GM12878 (cell line): Measurements from ENCODE around the gene IL22. TPM values are rescaled to one million over a fixed set of nuclear protein-coding genes. Genes with fewer than 3 reads are reported as not detected.

Experiments
- ATAC-seq: fragments of 200-7000 bp; cut with Tn5 transposase; 3 replicates; pipeline ENCODE4 v1.9.1; 2020; ENCODE audit warnings: mild to moderate bottlenecking, moderate library complexity
- BruUV-seq: library from RNA; stranded (reverse); fragments of 400-500 nt; replicated peaks from 2 replicates; lab custom pipeline; 2021; lab: Mats Ljungman, UMichigan
- CTCF ChIA-PET: fragments of 300-600 bp; sonication (Branson Sonifier 250); formaldehyde crosslinking; extraction: SDS; loops from one replicate; lab custom pipeline; 2021; ENCODE audit warnings: inconsistent platforms; lab: Yijun Ruan, JAX
- POLR2A ChIA-PET: fragments of 350-600 bp; formaldehyde crosslinking; extraction: SDS; loops from one replicate; lab custom pipeline; 2021; ENCODE audit warnings: inconsistent platforms; lab: Charles Lee
- RAD21 ChIA-PET: fragments of 300-600 bp; sonication (Branson Sonifier 250); formaldehyde crosslinking; loops from one replicate; lab custom pipeline; 2023; ENCODE audit warnings: antibody characterized with exemption; ENCODE audit not compliant: unreplicated experiment; lab: Charles Lee
- SMC1A ChIA-PET: fragments of 300-600 bp; sonication (Branson Sonifier 250); formaldehyde crosslinking; loops from one replicate; lab custom pipeline; 2023; ENCODE audit not compliant: unreplicated experiment, uncharacterized antibody; lab: Charles Lee
- DNase-seq: peaks from one replicate; pipeline ENCODE4 v3.0.0-alpha.2; 2011; ENCODE audit warnings: low read depth, low spot score
- FAIRE-seq: peaks from 3 replicates; lab custom pipeline; 2011; peaks lifted over from hg19 to GRCh38; lab: Jason Lieb, UNC
- H2AFZ ChIP-seq: 2 replicates; pipeline ENCODE4 v1.6.0; 2011; ENCODE audit warnings: low read depth, low read length, control low read depth; ENCODE audit not compliant: control insufficient read depth
- H3K27ac ChIP-seq: 2 replicates; pipeline ENCODE4 v1.5.1; 2011; ENCODE audit warnings: control low read depth; ENCODE audit not compliant: control insufficient read depth, insufficient read depth
- H3K27me3 ChIP-seq, 2 experiments: replicated peaks in 1 of 2; 2 replicates each; pipeline versions ENCODE4 v1.6.0 to v1.6.1; 2011; ENCODE audit warnings: low read length in 1 of 2; ENCODE audit not compliant: control insufficient read depth in 2 of 2, insufficient read depth in 2 of 2
- H3K36me3 ChIP-seq, 2 experiments: 2 replicates each; pipeline ENCODE4 v1.5.1; 2011; ENCODE audit warnings: low read length in 1 of 2; ENCODE audit not compliant: control insufficient read depth in 2 of 2, insufficient read depth in 2 of 2
- H3K4me1 ChIP-seq: 2 replicates; pipeline ENCODE4 v1.6.1; 2011; ENCODE audit warnings: mild to moderate bottlenecking, low read length, moderate library complexity, mixed read lengths; ENCODE audit not compliant: control insufficient read depth, insufficient read depth
- H3K4me2 ChIP-seq: 2 replicates; pipeline ENCODE4 v1.6.0; 2011; ENCODE audit warnings: control low read depth; ENCODE audit not compliant: control insufficient read depth, insufficient read depth
- H3K4me3 ChIP-seq: fragments of 200-600 bp; sonication (generic); 2 replicates; pipeline ENCODE4 v1.5.1; 2016
- H3K79me2 ChIP-seq: 2 replicates; pipeline ENCODE4 v1.6.0; 2011; ENCODE audit warnings: low read length; ENCODE audit not compliant: control insufficient read depth, insufficient read depth
- H3K9ac ChIP-seq: 2 replicates; pipeline ENCODE4 v1.8.0; 2011; ENCODE audit warnings: low read length, control low read depth, mixed read lengths; ENCODE audit not compliant: control insufficient read depth, insufficient read depth
- H3K9me3 ChIP-seq: replicated peaks from 3 replicates; pipeline ENCODE4 v1.5.1; 2011; ENCODE audit warnings: mild to moderate bottlenecking, low read length; ENCODE audit not compliant: control insufficient read depth, insufficient read depth
- H4K20me1 ChIP-seq: 2 replicates; pipeline ENCODE4 v1.6.0; 2011; ENCODE audit not compliant: control insufficient read depth, insufficient read depth
- CREB1 ChIP-seq: IDR thresholded peaks from 2 replicates; pipeline ENCODE4 v1.6.1; 2012; ENCODE audit warnings: low read depth, mild to moderate bottlenecking, inconsistent platforms
- EZH2 ChIP-seq: IDR thresholded peaks from 2 replicates; pipeline ENCODE4 v1.6.1; 2012; ENCODE audit warnings: low read depth, mild to moderate bottlenecking, control low read depth, inconsistent platforms, low read length, borderline replicate concordance; ENCODE audit not compliant: control insufficient read depth
- IKZF2 ChIP-seq, 2 experiments: fragments of 450-650 bp; IDR thresholded peaks; 2 replicates each; pipeline ENCODE4 v1.6.1; 2017; ENCODE audit warnings: mild to moderate bottlenecking in 2 of 2, moderate library complexity in 2 of 2
- KAT2A ChIP-seq: conservative IDR thresholded peaks from 2 replicates; pipeline ENCODE4 v1.6.1; 2011; ENCODE audit warnings: low read depth, low read length; ENCODE audit not compliant: control insufficient read depth
- MEF2A ChIP-seq: IDR thresholded peaks from 2 replicates; pipeline ENCODE4 v1.6.1; 2011; ENCODE audit warnings: low read depth, mild to moderate bottlenecking, low read length, moderate library complexity; ENCODE audit not compliant: insufficient read depth
- MTA2 ChIP-seq: fragments of 450-650 bp; IDR thresholded peaks from 2 replicates; pipeline ENCODE4 v1.6.1; 2016; ENCODE audit warnings: low read depth, mild to moderate bottlenecking, moderate library complexity
- MTA3 ChIP-seq: IDR thresholded peaks from 2 replicates; pipeline ENCODE4 v1.6.1; 2012; ENCODE audit warnings: low read length, inconsistent platforms, borderline replicate concordance
- NKRF ChIP-seq: fragments of 450-650 bp; conservative IDR thresholded peaks from 2 replicates; pipeline ENCODE4 v1.6.1; 2017; ENCODE audit warnings: mild to moderate bottlenecking, moderate library complexity
- NR2C2 ChIP-seq: IDR thresholded peaks from 2 replicates; pipeline ENCODE4 v1.6.1; 2011; ENCODE audit warnings: borderline replicate concordance, low read depth; ENCODE audit not compliant: control insufficient read depth, insufficient read length
- PBX3 ChIP-seq: IDR thresholded peaks from 2 replicates; pipeline ENCODE4 v1.6.1; 2011; ENCODE audit warnings: mild to moderate bottlenecking, low read depth, low read length, moderate library complexity; ENCODE audit not compliant: insufficient replicate concordance
- POLR2AphosphoS5 ChIP-seq: IDR thresholded peaks from 2 replicates; pipeline ENCODE4 v1.6.1; 2011; ENCODE audit warnings: mild to moderate bottlenecking, low read length, inconsistent platforms
- RAD51 ChIP-seq: fragments of 450-650 bp; IDR thresholded peaks from 2 replicates; pipeline ENCODE4 v1.6.1; 2016; ENCODE audit warnings: moderate library complexity, mild to moderate bottlenecking, inconsistent platforms
- RCOR1 ChIP-seq: conservative IDR thresholded peaks from 2 replicates; pipeline ENCODE4 v1.6.1; 2012; ENCODE audit warnings: low read depth, low read length, improper control_type of control experiment
- SIX5 ChIP-seq: IDR thresholded peaks from 2 replicates; pipeline ENCODE4 v1.6.1; 2011; ENCODE audit warnings: mild to moderate bottlenecking, low read depth, low read length, moderate library complexity; ENCODE audit not compliant: severe bottlenecking
- TCF12 ChIP-seq: IDR thresholded peaks from 2 replicates; pipeline ENCODE4 v1.6.1; 2011; ENCODE audit warnings: low read depth, mild to moderate bottlenecking, low read length
- TCF7 ChIP-seq: IDR thresholded peaks from 2 replicates; pipeline ENCODE4 v1.6.1; 2014; ENCODE audit warnings: antibody characterized with exemption, borderline replicate concordance
- WGBS: methylation state at CpG from one replicate; pipeline ENCODE4 v1.1.6; 2016; ENCODE audit warnings: low lambda C conversion rate; ENCODE audit not compliant: insufficient replicate concordance, insufficient coverage; ENCODE audit errors: missing lambda C conversion rate; 5-methylcytosine and 5-hydroxymethylcytosine counted together
- in situ Hi-C: fragments of 300-500 bp; cut with MboI; formaldehyde crosslinking; loops from 9 replicates; pipeline ENCODE4 v1.14.3; 2018; ENCODE audit warnings: mixed read lengths
- intact Hi-C: fragments of 100-400 bp; cut with micrococcal nuclease; formaldehyde crosslinking; loops from one replicate; pipeline ENCODE4 v1.14.2; 2022; ENCODE audit not compliant: unreplicated experiment
- polyA plus RNA-seq, 11 experiments: library from polyadenylated mRNA; depleted of rRNA in 4 of 11; unstranded in 6 of 11; stranded (reverse) in 5 of 11; fragments of >200 nt; fragmentation: Nextera tagmentation in 4 of 11; fragmentation: Illumina TruSeq in 1 of 11; extraction: Ambion mirVana in 4 of 11; extraction: Trizol in 1 of 11; gene quantifications; 1 replicate in 1 of 11; 2 replicates in 10 of 11; pipeline versions ENCODE4 v1.2.1 to v1.2.3, GENCODE V29; 2011 to 2016; ENCODE audit warnings: inconsistent platforms in 2 of 11, missing spikeins in 2 of 11, low read depth in 1 of 11
- total RNA-seq, 4 experiments: library from RNA; depleted of rRNA in 3 of 4; stranded (reverse); fragments of >200 nt in 3 of 4; fragmentation: Illumina TruSeq in 1 of 4; extraction: Trizol in 1 of 4; gene quantifications; 2 replicates each; pipeline versions ENCODE4 v1.2.1 to v1.2.3, GENCODE V29; 2013 to 2021
- TF ChIP-seq, protein P1 (sequence below): fragments of 450-650 bp; IDR thresholded peaks from 2 replicates; pipeline ENCODE4 v1.6.1; 2016; ENCODE audit warnings: mild to moderate bottlenecking, moderate library complexity, borderline replicate concordance

IL22 gene
- total and polyA plus RNA-seq, 10 of the 15 experiments (the other 5 are each of a cell fraction or from before 2014, with no cell fraction given), result not detected

DNA sequence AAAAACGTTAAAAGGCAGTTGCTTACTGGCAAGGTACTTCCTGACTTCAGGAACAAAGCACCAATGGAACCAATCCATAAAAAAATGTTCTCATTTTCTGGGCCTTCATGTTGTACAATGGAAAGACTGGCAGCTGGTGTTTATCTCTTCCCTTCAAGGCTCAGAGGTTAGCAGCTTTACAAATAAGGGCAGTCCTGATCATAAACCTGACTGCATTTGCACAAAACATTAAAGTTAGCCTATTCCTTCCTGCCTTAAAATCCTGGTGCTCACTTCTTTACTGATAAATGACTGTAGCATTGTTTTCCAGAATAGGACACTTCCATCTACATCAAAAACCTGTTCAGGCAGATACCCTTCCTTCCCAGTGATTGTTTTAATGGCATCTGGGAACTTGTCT is 47.0 kb downstream of the IL22 start:
- ChIA-PET RAD21 (no interaction called here), POLR2A (no interaction called here), SMC1A (no interaction called here), CTCF (interaction anchor here (2.7 kb wide), 1 partner anchor 166 kb away, joined by 7 read pairs; no protein-coding TSS in a partner anchor)
- BruUV-seq, result no TSS peak
- Histone ChIP-seq H3K4me2 (no peak overlapping the region), H3K4me1 (no peaks in the 10 kb centered on the region), H3K9ac (no peak overlapping the region), H3K9me3 (no peaks in the 10 kb centered on the region), H3K27ac (no peak overlapping the region), H3K79me2 (no peaks in the 10 kb centered on the region), H3K36me3 (no peaks in the 10 kb centered on the region), H3K27me3 (no peaks in the 10 kb centered on the region; a peak in 1 of 4 replicates), H3K4me3 (no peak overlapping the region), H4K20me1 (no peaks in the 10 kb centered on the region), H2AFZ (no peak overlapping the region)
- ATAC-seq (no peak), DNase-seq (no peak), FAIRE-seq (no peak)
- in situ Hi-C loops (no loop called here), intact Hi-C loops (no loop called here)
- 4% methylated on average over 1 of the region's 1 CpG for WGBS
- TF ChIP-seq MTA2 (no peak), CREB1 (no peak), TCF12 (no peak), TCF7 (no peak), POLR2AphosphoS5 (no peak), SIX5 (no peak), MTA3 (no peak), IKZF2 (IDR thresholded peaks at IDR 0.05) (no peak), RCOR1 (no peak), MEF2A (no peak), RAD51 (no peak), KAT2A (no peak), EZH2 (no peak), PBX3 (no peak), NKRF (no peak), NR2C2 (no peak)
- TF ChIP-seq, protein P1, sequence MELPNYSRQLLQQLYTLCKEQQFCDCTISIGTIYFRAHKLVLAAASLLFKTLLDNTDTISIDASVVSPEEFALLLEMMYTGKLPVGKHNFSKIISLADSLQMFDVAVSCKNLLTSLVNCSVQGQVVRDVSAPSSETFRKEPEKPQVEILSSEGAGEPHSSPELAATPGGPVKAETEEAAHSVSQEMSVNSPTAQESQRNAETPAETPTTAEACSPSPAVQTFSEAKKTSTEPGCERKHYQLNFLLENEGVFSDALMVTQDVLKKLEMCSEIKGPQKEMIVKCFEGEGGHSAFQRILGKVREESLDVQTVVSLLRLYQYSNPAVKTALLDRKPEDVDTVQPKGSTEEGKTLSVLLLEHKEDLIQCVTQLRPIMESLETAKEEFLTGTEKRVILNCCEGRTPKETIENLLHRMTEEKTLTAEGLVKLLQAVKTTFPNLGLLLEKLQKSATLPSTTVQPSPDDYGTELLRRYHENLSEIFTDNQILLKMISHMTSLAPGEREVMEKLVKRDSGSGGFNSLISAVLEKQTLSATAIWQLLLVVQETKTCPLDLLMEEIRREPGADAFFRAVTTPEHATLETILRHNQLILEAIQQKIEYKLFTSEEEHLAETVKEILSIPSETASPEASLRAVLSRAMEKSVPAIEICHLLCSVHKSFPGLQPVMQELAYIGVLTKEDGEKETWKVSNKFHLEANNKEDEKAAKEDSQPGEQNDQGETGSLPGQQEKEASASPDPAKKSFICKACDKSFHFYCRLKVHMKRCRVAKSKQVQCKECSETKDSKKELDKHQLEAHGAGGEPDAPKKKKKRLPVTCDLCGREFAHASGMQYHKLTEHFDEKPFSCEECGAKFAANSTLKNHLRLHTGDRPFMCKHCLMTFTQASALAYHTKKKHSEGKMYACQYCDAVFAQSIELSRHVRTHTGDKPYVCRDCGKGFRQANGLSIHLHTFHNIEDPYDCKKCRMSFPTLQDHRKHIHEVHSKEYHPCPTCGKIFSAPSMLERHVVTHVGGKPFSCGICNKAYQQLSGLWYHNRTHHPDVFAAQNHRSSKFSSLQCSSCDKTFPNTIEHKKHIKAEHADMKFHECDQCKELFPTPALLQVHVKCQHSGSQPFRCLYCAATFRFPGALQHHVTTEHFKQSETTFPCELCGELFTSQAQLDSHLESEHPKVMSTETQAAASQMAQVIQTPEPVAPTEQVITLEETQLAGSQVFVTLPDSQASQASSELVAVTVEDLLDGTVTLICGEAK, result no peak
